NCI-H2029 treated with DMSO at 0.1 percent for 48 hours (cell line): ENCODE measurements around the gene SBNO2.

Experiments used
- DNase-seq: peaks from one replicate; lab custom pipeline; 2025; lab: John Stamatoyannopoulos, UW

The SBNO2 gene

GRCh38 chr19:1169411-1169791 lies 4.7 kb downstream of the SBNO2 start:
- no peak for DNase-seq

- DNase-seq = no peak
These were observed 5.3 kb downstream of the SBNO2 start for GRCh38 chr19:1168572-1169410.

- DNase-seq = no peak
These were observed 6.1 kb downstream of the SBNO2 start for GRCh38 chr19:1167687-1168571.

GRCh38 chr19:1166872-1167573 lies 7.0 kb downstream of the SBNO2 start:
- DNase-seq = no peak

GRCh38 chr19:1164684-1165531 lies 9.2 kb downstream of the SBNO2 start:
- DNase-seq = no peak

GRCh38 chr19:1163934-1164683 lies 10.0 kb downstream of the SBNO2 start:
- no peak for DNase-seq

- DNase-seq = no peak
These were observed 10.7 kb downstream of the SBNO2 start for GRCh38 chr19:1163283-1163933.

GRCh38 chr19:1162404-1163282 lies 11.4 kb downstream of the SBNO2 start:
- no peak for DNase-seq

- peak; percentile 29 for DNase-seq
These were observed 12.4 kb downstream of the SBNO2 start for GRCh38 chr19:1161716-1162115.

- DNase-seq = no peak
These were observed 14.0 kb downstream of the SBNO2 start for GRCh38 chr19:1159864-1160595.

- no peak for DNase-seq
These were observed 15.1 kb downstream of the SBNO2 start for GRCh38 chr19:1158885-1159448.

GRCh38 chr19:1157931-1158884 lies 15.9 kb downstream of the SBNO2 start:
- no peak for DNase-seq

- no peak for DNase-seq
These were observed 17.0 kb downstream of the SBNO2 start for GRCh38 chr19:1156830-1157615.

- no peak for DNase-seq
These were observed 17.7 kb downstream of the SBNO2 start for GRCh38 chr19:1156305-1156801.

GRCh38 chr19:1155352-1156304 lies 18.4 kb downstream of the SBNO2 start:
- DNase-seq = no peak
